GM18502 (cell line): Measurements from ENCODE around the gene SLC15A3.
A peak's percentile ranks its signal among the peaks of the same experiment; 100 is the strongest.
"Not testable (repeated sequence)": the region's sequence is repeated elsewhere in the genome, so short reads cannot be mapped to it uniquely, and the experiment has no call there.

ENCODE experiments used
- ATAC-seq: cut with Tn5 transposase; IDR thresholded peaks from one replicate; pipeline ENCODE4 v1.9.1; 2021; ENCODE audit warnings: mild to moderate bottlenecking; ENCODE audit not compliant: unreplicated experiment, poor library complexity

SLC15A3 gene

DNA sequence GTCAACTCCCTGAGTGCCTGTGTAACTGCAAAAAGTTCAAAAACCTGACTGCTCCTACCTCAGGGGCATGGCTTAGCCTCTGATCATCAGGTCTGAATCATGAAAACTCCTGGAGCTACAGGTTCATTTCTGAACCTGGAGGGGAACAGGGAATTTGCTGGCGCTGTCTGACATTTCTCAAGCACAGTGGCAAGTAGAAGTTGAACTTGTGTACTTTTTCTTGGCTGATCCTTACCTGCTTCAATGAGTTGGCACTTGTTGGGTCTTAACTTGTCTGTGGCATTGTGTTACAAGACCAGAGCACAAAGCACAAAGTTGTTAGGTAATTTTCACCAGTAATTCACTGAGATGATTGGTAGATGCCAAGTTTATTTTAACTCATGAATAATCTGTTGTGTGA is 34.7 kb downstream of the SLC15A3 start:
- no peak for ATAC-seq

DNA sequence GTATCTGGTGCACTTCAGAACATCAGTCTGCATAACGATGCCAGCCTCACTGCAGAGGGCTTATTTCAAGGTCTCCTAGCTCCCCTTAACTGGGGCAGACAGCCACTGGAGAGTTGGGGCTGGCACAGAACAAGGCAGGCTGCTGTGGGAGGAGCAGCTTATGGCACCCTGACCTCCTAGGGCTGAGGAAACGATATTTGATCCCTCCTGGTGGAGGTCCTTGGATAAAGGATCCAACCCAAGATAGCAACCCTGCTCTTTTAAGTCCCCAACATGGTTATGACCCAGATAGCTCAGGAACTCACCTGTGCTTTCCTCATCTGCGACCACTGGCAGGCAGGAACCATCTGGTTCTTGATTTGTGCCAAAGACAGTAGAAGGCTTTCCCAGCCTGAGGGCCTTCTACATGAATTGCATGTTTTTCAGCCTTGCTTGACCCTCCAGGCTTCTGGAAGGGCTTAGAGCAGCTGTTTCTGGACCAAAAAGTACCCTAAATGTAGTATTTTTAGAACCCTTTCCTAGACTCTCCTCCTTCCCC is 35.2 kb downstream of the SLC15A3 start:
- ATAC-seq = no peak

DNA sequence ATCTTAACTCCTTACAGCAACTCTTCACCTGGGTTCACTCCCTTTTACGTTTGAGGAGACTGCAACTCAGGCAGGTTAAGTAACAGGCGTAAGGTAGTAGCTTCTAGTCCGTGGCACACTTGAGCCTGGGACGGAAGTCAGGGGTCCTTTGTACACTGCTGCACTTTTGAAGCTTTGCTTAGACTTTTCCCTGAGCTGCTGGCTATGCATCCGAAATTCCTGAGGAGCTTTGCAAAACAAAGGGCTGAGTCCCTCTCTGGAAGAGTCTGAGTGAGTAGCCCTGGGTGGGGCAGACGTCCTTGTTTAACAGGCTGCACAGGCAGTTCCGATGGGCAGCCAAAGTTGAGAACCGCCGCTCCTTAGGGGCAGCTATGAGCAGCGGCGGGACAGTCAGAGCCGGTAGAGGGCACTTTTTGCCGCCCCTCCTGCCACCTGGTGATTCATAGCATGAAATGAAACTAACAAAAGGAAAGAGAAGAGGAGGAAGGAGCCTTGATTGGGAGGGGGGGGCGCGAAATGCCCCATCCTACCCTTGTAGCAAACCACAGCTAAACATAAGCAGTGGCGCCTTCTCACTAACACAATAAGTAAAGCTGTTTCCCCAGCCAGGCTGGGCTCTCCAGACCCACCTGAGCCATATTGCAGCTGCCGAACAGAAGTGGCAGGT is 36.6 kb downstream of the SLC15A3 start:
- peak; percentile 55 for ATAC-seq

DNA sequence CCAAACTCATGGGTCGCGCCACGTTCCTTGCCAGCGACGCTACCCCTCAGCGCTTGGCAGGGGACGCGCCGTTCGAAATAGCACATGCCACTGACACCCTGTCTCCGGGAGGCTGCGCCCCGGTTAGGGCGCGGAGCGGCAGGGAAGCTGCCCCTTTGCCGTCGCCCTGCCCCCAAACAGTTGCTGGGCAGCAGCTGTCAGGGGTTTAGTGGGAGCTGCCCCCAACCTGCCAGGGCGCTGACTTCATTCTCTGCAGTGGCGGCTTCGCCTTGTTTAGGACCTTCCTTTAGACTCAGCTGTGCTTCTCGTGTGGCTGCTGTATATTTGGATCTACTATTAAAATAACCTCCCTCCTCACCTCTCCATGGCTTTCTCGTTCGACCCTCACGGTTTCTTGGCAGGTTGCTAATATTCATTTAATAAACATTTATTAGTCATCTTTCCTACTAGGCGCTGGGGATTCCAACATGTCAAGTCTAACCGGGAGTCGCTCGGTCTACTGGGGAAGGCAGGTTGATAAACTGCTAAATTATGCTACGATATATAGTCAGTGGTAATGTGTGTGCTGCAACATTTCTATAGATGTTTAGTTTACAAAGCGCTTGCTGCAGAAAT is 37.2 kb downstream of the SLC15A3 start:
- peak; percentile 0 for ATAC-seq

DNA sequence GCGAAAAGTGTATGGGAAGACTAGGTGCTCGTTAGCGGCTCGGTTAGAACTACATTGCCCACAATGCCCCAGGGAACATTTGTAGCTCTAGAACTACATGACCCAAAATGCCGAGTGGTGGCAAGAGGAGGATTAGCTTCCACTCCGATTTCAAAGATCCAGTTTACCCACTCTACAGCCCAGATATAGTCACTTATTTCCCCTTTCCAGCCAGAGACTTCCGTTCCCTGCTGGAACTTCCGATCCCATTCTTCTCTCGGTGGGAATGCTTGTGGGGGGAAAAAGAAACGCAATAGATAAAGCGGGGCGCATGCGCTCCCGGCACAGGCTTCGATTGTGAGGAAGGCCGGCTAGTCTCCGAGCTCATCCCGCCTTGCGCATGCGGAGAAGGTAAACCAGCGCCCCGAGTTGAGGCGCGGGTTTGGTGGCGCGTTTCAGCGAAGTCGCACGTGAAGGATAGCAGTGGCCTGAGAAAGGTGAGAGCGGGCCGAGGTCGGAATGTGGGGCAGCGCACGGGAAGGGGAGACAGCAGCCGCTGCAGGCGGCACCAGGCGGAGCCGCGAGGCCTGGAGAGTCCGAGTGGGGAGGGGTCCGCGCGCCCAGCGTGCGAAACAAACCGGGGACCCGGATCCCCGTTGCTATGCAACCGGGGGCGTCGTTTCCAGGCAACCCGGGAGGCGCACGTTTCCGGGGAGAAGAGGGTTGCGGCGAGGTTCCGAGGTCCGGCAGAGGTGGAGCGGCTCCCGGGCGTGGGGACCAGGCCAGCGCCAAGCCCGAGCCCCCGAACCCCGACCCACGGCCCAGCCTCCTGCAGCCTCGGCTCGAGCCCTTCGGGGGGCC is 38.0 kb downstream of the SLC15A3 start, which contains the start of gene TMEM109:
TMEM109 (plus strand) TSS at position 366 of the 840 bp plus-strand sequence. CDS start 5,536 bp downstream, outside the sequence.
- ATAC-seq = peak; percentile 49

DNA sequence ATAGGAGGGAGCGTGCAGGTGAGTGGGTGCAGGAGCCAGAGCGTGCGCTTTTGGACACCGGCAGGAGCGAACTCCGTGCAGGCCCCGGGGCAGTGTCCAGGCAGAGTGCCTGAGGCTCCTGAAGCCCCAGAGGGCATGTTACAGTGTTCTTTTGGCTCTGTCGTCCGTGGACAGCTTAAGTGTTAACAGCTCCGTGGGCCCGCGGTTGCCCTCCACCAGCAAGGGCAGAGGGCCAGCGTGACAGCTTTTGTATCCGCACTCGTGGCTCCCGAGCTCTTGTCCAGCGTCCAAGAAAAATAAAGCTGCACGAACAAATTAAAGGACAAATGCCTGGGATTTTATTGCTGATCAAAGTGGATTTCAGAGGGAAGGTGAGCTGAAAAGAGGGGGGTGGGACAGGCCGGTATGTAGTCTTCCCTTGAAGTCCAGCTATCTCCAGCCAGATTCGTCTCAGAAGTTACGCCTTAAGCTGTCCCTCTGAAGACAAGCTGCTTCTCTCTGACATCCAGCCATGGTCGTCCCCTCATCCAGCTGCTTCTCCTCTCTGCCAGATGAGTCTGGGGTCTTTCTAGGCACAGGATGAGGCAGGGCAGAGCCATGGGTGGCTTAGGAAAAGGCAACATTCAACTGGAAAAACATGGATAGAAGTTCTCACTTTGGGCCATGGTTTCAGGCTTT is 39.0 kb downstream of the SLC15A3 start:
- no peak for ATAC-seq

DNA sequence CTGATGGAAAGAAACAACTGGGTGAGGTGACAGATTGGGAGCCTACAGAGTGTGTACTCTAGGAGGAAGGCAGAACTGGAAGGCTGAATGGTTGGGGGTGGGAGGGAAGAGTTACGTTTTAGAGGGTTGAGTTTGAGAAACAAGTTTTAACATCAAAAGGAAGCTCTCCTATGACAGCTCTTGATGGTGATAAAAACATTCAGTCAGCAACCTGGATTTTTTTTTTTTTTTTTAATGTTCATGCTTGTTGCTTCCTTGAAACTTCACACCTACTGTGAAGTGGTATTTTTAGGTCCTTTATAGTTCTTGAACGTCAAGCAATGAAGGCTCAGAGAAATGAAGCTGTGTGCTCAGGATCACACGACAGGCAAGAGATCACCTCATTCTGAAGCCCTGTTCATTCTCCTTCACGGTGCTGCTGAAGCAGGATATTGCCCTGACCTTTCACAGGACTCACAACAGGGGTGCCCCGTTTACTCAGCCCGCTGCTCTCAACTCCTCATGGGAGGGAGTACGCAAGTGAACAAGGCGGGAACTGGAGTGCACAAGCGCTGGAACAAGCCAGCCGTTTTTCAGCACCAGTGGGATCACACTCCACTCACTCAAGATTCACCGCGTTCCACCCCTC is 39.6 kb downstream of the SLC15A3 start:
- ATAC-seq = no peak

DNA sequence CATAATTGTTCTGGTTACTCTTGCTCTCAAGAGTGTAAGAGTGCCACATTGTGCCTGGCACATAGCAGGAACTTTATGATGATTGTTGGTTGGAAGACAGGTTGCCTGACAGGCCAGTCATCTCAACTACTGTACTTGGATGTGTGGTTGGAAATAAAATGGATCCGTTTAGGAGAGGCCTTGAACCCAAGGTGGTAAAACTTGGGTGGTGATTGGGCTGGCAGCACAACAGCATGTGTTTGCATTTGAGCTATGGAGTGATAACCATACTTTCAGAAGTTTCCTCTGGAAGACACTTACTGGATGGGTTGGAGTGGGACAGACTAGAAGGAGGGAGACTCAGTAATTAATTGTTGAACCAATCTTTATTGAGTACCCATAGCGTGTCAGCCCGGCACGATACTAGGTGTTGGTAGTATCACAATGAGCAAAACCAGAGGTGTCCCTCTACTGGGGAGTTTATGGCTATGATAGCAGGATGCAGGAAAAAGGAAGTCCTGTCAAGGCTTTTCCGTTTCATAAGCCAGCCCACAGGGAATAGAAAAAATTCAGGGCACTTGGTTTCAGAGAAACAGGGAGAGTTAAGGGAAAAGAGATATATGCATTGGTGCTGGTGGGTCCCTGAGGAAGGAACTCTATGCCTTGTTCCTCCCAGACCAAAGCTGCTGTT is 41.1 kb downstream of the SLC15A3 start:
- ATAC-seq = no peak

DNA sequence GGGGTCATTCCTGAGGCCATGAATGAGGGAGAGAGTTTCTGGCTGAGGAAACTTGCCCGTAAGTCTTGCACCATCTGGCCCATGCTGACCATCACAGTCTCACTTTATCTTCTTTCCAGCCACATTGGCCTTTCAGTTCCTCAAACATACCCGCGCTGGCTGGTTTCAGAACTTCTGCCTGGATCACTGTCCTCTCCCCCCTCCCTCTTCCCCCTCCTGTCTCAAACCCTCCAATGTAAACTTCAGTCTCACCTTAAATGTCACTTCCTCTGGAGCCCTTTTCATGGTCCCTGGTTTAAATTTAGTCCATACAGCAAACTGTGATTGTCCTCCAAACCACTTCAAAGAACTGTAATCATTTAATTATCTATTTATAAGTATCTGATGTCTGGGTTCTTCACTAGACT is 41.7 kb downstream of the SLC15A3 start:
- ATAC-seq = peak; percentile 40

DNA sequence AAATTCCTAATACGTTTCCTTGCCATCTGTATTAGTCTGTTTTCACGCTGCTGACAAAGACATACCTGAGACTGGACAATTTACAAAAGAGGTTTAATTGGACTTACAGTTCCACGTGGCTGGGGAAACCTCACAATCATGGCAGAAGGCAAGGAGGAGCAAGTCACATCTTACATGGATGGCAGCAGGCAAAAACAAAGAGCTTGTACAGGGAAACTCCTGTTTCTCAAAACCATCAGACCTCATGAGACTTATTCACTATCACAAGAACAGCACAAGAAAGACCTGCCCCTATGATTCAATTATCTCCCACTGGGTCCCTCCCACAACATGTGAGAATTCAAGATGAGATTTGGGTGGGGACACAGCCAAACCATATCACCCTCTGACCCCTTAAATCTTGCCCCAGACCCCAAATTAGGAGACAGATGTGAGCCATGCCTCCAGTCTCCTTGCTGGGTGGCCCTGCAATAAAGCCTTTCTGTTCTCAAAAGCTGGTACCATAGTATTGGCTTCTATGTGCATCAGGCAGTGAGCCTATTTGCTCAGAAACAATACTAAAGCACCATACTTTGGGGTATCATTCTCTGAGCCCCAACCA is 42.2 kb downstream of the SLC15A3 start:
- not testable (repeated sequence) for ATAC-seq

DNA sequence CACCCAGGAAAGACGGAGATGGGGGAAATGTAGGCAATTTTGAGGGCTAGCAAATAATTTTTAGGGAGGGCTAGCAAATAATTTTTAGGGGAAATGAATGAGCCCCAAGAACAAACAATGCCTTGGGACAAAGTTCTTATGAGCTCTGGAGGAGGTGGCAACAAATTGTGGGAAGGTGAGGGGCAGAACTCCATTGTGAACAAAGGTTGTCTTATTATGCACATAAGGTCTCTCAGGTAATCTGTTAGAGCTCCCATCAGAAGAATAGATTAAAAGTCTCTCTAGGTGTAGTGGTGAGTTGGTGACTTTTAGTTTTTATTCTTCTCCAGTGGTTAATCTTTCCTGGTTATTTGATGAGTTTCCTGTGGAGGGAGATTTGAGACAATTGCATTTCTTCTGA is 43.2 kb downstream of the SLC15A3 start:
- no peak for ATAC-seq

DNA sequence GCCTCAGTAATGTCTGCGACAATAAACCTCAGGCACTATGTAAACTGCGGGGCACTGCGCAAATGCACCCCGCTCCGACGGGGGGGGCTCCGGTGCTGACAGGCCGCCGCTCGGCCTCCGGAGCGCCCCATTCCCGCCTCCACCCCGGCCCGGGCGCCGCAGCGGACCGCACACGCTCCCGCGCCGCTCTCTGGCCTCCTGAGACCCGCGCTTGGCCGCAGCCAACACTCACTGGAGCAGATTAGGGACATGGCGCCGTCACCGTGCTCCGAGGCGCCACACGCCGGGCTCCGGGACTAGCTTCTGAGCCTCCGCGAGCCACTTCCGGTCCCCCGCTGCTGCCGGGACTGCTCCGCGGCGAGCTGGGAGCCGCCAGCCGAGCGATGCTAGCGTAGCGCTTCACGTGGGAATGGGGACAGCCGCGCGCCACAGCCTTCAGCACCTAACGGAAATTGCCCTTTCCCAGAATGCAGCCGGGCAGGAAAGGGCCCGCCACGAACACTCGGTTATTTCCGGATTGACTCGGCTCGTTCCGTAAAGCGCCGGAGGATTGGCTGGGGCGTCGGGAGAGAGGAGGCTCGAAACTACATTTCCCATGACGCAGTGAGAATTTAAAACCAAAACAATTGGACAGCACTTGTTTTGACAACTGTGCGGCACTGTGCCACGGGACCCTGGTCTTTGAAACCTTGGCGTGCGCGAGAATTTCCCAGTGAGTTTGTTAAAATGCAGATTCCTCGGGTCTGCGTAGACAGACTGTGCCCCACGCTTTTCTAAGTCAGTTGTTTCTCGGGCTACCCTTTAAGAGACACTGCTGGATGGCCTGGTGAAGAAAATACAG is 45.6 kb downstream of the SLC15A3 start, which contains the start of gene PRPF19:
PRPF19 (minus strand) TSS at position 454 of the 841 bp plus-strand sequence; CDS start at position 251, 203 bp downstream.
- ATAC-seq = peak; percentile 77

DNA sequence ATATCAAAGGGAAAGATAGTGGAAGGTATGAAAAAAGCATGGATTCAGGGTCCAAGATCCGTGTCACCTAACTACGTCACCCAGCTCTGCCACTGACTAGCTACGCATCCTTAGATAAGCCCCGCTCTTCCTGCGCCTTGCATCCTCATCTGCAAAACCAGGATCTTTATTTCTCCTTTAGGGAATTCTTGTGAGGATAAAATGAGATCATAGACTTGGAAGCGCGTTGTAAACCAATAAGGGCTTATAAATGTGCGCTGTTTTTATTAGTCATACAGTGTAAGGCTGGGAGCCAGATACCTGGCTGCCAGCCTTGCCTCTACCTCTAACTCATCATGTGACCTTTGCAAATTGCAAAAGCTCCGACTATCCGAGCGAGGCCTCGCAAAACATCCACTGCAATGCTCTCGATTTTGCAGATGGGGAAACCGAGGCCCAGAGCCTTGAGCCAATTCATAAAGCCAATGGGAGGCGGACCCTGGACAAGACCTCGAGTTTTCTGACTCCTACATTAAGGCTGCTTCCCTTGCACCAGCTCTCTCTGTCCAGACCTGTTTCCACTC is 46.3 kb downstream of the SLC15A3 start:
- ATAC-seq = no peak

DNA sequence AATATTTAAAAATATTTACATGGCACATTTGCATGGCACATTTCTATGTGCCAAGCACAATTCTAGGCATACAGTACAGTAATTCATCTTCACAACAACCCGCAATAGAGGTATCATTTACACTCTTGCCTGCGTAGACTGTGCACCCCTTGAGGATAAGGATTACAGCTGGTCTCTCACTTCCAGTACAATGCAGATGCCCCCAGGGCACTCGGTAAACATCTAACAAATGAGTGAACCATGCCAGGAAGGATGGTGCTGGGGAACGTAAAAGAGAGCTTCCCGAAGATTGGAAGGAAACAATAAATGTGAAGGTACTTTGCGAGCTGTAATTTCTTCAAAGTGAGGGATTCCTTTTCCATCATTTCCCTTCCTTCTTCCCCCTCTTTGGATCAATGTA is 46.9 kb downstream of the SLC15A3 start:
- ATAC-seq = no peak

DNA sequence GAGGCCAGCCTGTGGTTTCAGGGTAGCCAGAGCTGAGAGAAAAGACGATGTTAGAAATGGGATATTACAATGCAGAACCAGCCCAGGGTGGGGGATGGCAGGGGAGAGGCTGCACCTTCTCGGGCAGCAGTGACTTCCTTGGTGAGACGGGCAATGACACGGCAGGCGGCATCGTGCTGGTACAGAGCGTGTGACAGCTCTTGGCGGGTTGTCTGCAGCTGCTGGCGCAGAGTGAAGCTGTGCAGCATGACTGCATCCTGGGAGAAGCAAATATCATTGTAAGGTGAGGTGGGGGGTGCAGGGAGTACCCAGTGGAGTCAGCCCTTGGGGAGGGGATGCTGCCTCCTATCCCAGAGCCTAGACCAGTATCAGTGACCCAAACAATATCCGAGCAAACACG is 49.4 kb downstream of the SLC15A3 start:
- no peak for ATAC-seq

DNA sequence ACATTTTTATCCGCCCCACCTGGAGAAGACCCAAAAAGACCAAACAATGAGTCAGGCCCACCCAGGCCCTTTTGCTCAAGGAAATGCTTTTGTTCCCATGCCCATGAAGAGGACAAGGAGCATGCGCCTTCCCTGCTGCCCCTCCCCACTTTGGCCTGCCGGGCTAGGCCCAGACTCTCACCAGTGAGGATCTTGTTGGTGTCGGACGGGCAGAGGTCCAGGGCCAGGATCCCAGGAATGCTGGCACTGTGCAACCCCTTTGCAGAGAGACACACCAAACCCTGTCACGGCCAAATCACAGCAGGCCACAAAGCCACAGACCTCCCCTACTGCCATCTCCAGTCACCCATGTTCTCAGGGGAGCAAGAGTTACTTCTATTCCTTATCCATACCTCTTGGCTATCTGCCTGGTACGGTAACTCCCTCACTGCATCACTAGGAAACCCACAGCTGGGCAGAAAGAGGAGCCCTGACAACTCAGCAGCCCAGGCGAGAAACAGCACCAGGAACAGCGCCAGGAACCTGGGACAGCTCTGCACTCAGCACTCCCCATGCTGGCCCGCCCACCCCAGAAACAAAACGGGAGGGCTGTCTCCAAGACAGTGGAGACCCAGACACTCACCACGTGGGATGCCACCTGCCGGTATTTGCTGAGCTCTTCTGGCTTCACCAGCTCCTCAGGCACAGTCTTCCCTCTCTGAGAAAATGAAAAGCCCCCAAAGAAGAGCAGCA is 51.1 kb downstream of the SLC15A3 start:
- ATAC-seq = no peak

DNA sequence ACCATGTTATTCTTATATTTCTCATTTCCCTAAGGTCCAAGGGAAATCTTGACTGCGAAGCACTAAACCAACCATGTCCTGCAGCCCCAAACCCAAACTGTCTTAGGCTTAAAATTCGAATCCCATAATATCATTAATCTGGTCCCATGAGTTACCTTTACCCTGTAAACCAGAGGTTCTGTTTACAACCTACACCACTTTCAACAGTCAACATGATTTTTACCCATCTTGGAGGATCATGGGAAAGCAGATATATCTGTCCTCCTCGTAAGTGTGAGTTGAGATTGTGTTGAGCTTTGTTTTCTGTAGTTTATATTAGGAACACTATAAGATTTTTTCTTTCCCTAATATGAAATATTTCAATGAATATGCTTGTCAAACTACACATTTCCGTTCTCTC is 52.0 kb downstream of the SLC15A3 start:
- ATAC-seq = no peak
